NB4 (cell line): ENCODE data around the gene MAP2K6.

Experiments used
- DNase-seq: peaks from one replicate; pipeline ENCODE4 v3.0.0; 2010; ENCODE audit warnings: low read depth
- H3K4me3 ChIP-seq: one replicate; pipeline ENCODE4 v1.5.1; 2011; ENCODE audit warnings: mild to moderate bottlenecking, low read depth, low read length, moderate library complexity
- CTCF ChIP-seq: IDR thresholded peaks from one replicate; pipeline ENCODE4 v1.5.1; 2012; ENCODE audit warnings: low read depth, low read length
- MAX ChIP-seq: IDR thresholded peaks from 2 replicates; pipeline ENCODE4 v1.6.1; 2011; ENCODE audit warnings: low read depth, low read length
- MYC ChIP-seq: IDR thresholded peaks from 2 replicates; pipeline ENCODE4 v1.6.1; 2011; ENCODE audit warnings: low read depth, low read length
- POLR2A ChIP-seq: IDR thresholded peaks from 2 replicates; pipeline ENCODE4 v1.6.1; 2011; ENCODE audit warnings: mild to moderate bottlenecking; ENCODE audit not compliant: insufficient read length; ENCODE audit errors: extremely low read depth

Gene MAP2K6

GRCh38 chr17:69492410-69493071 lies 78.0 kb downstream of the MAP2K6 start:
- H3K4me3 ChIP-seq = no peak overlapping the region
- no peak for DNase-seq
- no peak for TF ChIP-seq CTCF
- TF ChIP-seq MYC = no peak
- no peak for TF ChIP-seq POLR2A
- TF ChIP-seq MAX = no peak

- no peak for TF ChIP-seq MAX
- no peak for TF ChIP-seq POLR2A
- no peak for TF ChIP-seq MYC
- TF ChIP-seq CTCF = no peak
- no peak for DNase-seq
Measured at GRCh38 chr17:69495787-69496186, 81.3 kb downstream of the MAP2K6 start.

GRCh38 chr17:69497161-69497560 lies 82.7 kb downstream of the MAP2K6 start:
- no peak overlapping the region for H3K4me3 ChIP-seq
- no peak for TF ChIP-seq CTCF
- no peak for TF ChIP-seq POLR2A
- TF ChIP-seq MAX = no peak
- no peak for TF ChIP-seq MYC
- DNase-seq = no peak

More at GRCh38 chr17:69495787-69496186, 81.3 kb downstream of the MAP2K6 start:
- H3K4me3 ChIP-seq = no peak overlapping the region

- TF ChIP-seq MYC (no peak), MAX (no peak), CTCF (no peak), POLR2A (no peak)
- no peak for DNase-seq
- H3K4me3 ChIP-seq = no peak overlapping the region
Measured at GRCh38 chr17:69499318-69499717, 84.8 kb downstream of the MAP2K6 start.

GRCh38 chr17:69500911-69501429 lies 86.5 kb downstream of the MAP2K6 start:
- TF ChIP-seq POLR2A (no peak), MYC (no peak), CTCF (no peak), MAX (no peak)
- DNase-seq = no peak
- no peak overlapping the region for H3K4me3 ChIP-seq
